Caco-2 (cell line): ENCODE results near the gene FAM53A. TPM values are rescaled to one million over a fixed set of nuclear protein-coding genes. Genes with fewer than 3 reads are reported as not detected.
A peak's percentile ranks its signal among the peaks of the same experiment; 100 is the strongest.

Experiments
- BruUV-seq: library from RNA; stranded (reverse); fragments of 400-500 nt; replicated peaks from 2 replicates; lab custom pipeline; 2021; lab: Mats Ljungman, UMichigan
- CTCF ChIA-PET: fragments of 300-600 bp; sonication (Branson Sonifier 250); formaldehyde crosslinking; loops from one replicate; lab custom pipeline; 2022; ENCODE audit warnings: antibody characterized with exemption; lab: Charles Lee
- POLR2A ChIA-PET: fragments of 300-600 bp; sonication (Branson Sonifier 250); formaldehyde crosslinking; loops from one replicate; lab custom pipeline; 2022; ENCODE audit warnings: antibody characterized with exemption; lab: Charles Lee
- DNase-seq, 2 experiments: peaks; one replicate each; pipeline versions ENCODE4 v3.0.0 to v3.0.0-alpha.2; 2020 to 2022
- H3K27me3 ChIP-seq: replicated peaks from 2 replicates; pipeline ENCODE4 v1.6.0; 2011; ENCODE audit warnings: low read length; ENCODE audit not compliant: control insufficient read depth, insufficient read depth
- H3K36me3 ChIP-seq: 2 replicates; pipeline ENCODE4 v1.5.1; 2011; ENCODE audit warnings: low read length; ENCODE audit not compliant: control insufficient read depth, insufficient read depth
- H3K4me1 ChIP-seq: fragments of 250-450 bp; sonication (Bioruptor Pico); 2 replicates; pipeline ENCODE4 v1.5.1; 2020; ENCODE audit warnings: mild to moderate bottlenecking
- H3K4me3 ChIP-seq: 2 replicates; pipeline ENCODE4 v1.5.1; 2011; ENCODE audit warnings: low read depth, mild to moderate bottlenecking, control low read depth, low read length
- H3K9me3 ChIP-seq: fragments of 250-450 bp; sonication (Bioruptor Pico); 2 replicates; pipeline ENCODE4 v1.5.1; 2020; ENCODE audit warnings: mild to moderate bottlenecking, moderate library complexity
- H3K27ac Mint-ChIP-seq: one replicate; pipeline ENCODE4 v1.8.0; 2022; ENCODE audit warnings: mixed read lengths; ENCODE audit not compliant: unreplicated experiment
- H3K27me3 Mint-ChIP-seq: one replicate; pipeline ENCODE4 v1.8.0; 2022; ENCODE audit warnings: mixed read lengths; ENCODE audit not compliant: insufficient read depth, unreplicated experiment
- H3K36me3 Mint-ChIP-seq: one replicate; pipeline ENCODE4 v1.8.0; 2022; ENCODE audit warnings: mild to moderate bottlenecking, mixed read lengths; ENCODE audit not compliant: insufficient read depth, unreplicated experiment
- H3K4me1 Mint-ChIP-seq: one replicate; pipeline ENCODE4 v1.8.0; 2022; ENCODE audit warnings: low read depth, mixed read lengths; ENCODE audit not compliant: unreplicated experiment
- H3K4me3 Mint-ChIP-seq: one replicate; pipeline ENCODE4 v1.8.0; 2022; ENCODE audit warnings: mild to moderate bottlenecking, moderate library complexity, mixed read lengths; ENCODE audit not compliant: unreplicated experiment
- H3K9me3 Mint-ChIP-seq: one replicate; pipeline ENCODE4 v1.8.0; 2022; ENCODE audit warnings: mixed read lengths; ENCODE audit not compliant: unreplicated experiment
- CTCF ChIP-seq, 2 experiments: fragments of 200-600 bp in 1 of 2; IDR thresholded peaks; 1 replicate in 1 of 2; 2 replicates in 1 of 2; pipeline versions ENCODE4 v1.5.1 to v1.8.0; 2011 to 2022; ENCODE audit warnings: antibody characterized with exemption in 1 of 2, control low read depth in 1 of 2, inconsistent platforms in 1 of 2, low read depth in 1 of 2, low read length in 1 of 2, mild to moderate bottlenecking in 1 of 2, moderate library complexity in 1 of 2; ENCODE audit not compliant: insufficient read depth in 1 of 2, severe bottlenecking in 1 of 2, unreplicated experiment in 1 of 2
- intact Hi-C: fragments of 100-400 bp; cut with micrococcal nuclease; formaldehyde crosslinking; loops from one replicate; pipeline ENCODE4 v1.10.0; 2022; ENCODE audit not compliant: unreplicated experiment
- total RNA-seq: library from RNA; stranded (reverse); gene quantifications from 2 replicates; pipeline ENCODE4 v1.2.3, GENCODE V29; 2022

Gene FAM53A
- total RNA-seq, 1 experiment from 2014 or later = 4.1 TPM

GRCh38 chr4:1711571-1712215 lies 27.6 kb upstream of the FAM53A start:
- H3K4me3 Mint-ChIP-seq = peak overlapping the region; percentile 99
- peaks cover 77% of the 10 kb centered on the region for H3K36me3 Mint-ChIP-seq
- peak overlapping the region; percentile 94 for H3K27ac Mint-ChIP-seq
- H3K4me3 ChIP-seq = peak overlapping the region; percentile 68
- ChIA-PET CTCF (interaction anchor here (1.0 to 1.8 kb wide), 3 partner anchors 10 to 19 kb away, joined by 5 to 13 read pairs (median 7); partner anchors contain the start of genes TACC3 and TMEM129), POLR2A (interaction anchor here (0.9 to 2.0 kb wide), 5 partner anchors 9 to 366 kb away, joined by 3 to 42 read pairs (median 6); partner anchors contain the start of genes NSD2, TACC3, TMEM129 and UVSSA)
- H3K27me3 ChIP-seq = no peaks in the 10 kb centered on the region
- no peaks in the 10 kb centered on the region; the same call in 1 of the 2 replicates for H3K36me3 ChIP-seq
- intact Hi-C loops = loop anchor here (2.0 to 5.0 kb wide), 2 partner anchors 15 to 551 kb away; partner anchors contain the start of gene MXD4
- H3K9me3 Mint-ChIP-seq = no peaks in the 10 kb centered on the region
- peak in 1 of 2 experiments; percentile 46 for DNase-seq
- no peak for TF ChIP-seq CTCF (IDR thresholded peaks at IDR 0.05; ENCODE audit: insufficient read depth in 1 of 2, low read depth in 1 of 2, low read length in 1 of 2, severe bottlenecking in 1 of 2, unreplicated experiment in 1 of 2)
- no peaks in the 10 kb centered on the region for H3K27me3 Mint-ChIP-seq
- peaks cover 29% of the 10 kb centered on the region for H3K4me1 ChIP-seq
- peaks cover 29% of the 10 kb centered on the region for H3K4me1 Mint-ChIP-seq
- no peaks in the 10 kb centered on the region for H3K9me3 ChIP-seq
- BruUV-seq = no TSS peak

- no TSS peak for BruUV-seq
- intact Hi-C loops = loop anchor here (5.0 kb wide), 1 partner anchor 551 kb away; the partner anchor contains the start of gene MXD4
- Histone ChIP-seq H3K9me3 (no peaks in the 10 kb centered on the region), H3K4me3 (peak overlapping the region; percentile 68), H3K4me1 (peaks cover 29% of the 10 kb centered on the region), H3K27me3 (no peaks in the 10 kb centered on the region), H3K36me3 (peaks cover 3% of the 10 kb centered on the region)
- Mint-ChIP-seq H3K9me3 (no peaks in the 10 kb centered on the region), H3K4me1 (peaks cover 29% of the 10 kb centered on the region), H3K4me3 (peak overlapping the region; percentile 99), H3K27ac (peak overlapping the region; percentile 94), H3K36me3 (peaks cover 77% of the 10 kb centered on the region), H3K27me3 (no peaks in the 10 kb centered on the region)
- POLR2A ChIA-PET = interaction anchor here (2.0 kb wide), 1 partner anchor 10 kb away, joined by 42 read pairs; the partner anchor contains the start of genes TACC3 and TMEM129
- no peak for TF ChIP-seq CTCF (IDR thresholded peaks at IDR 0.05; ENCODE audit: insufficient read depth in 1 of 2, low read depth in 1 of 2, low read length in 1 of 2, severe bottlenecking in 1 of 2, unreplicated experiment in 1 of 2)
- DNase-seq = no peak
- CTCF ChIA-PET = interaction anchor here (1.8 kb wide), 1 partner anchor 18 kb away, joined by 13 read pairs; no protein-coding TSS in a partner anchor
Measured at GRCh38 chr4:1711055-1711570, 27.0 kb upstream of the FAM53A start.

GRCh38 chr4:1708581-1708980 lies 24.5 kb upstream of the FAM53A start:
- DNase-seq = peak; percentile 40 to 49
- BruUV-seq = no TSS peak
- no peaks in the 10 kb centered on the region for H3K27me3 ChIP-seq
- no peaks in the 10 kb centered on the region for H3K9me3 ChIP-seq
- Mint-ChIP-seq H3K27ac (peak overlapping the region; percentile 94), H3K36me3 (peaks cover 90% of the 10 kb centered on the region), H3K4me1 (peaks cover 29% of the 10 kb centered on the region), H3K9me3 (no peaks in the 10 kb centered on the region), H3K27me3 (no peaks in the 10 kb centered on the region), H3K4me3 (peak overlapping the region; percentile 99)
- peaks cover 29% of the 10 kb centered on the region for H3K4me1 ChIP-seq
- H3K4me3 ChIP-seq = no peak overlapping the region
- H3K36me3 ChIP-seq = peaks cover 3% of the 10 kb centered on the region
- POLR2A ChIA-PET = interaction anchor here (1.0 to 1.6 kb wide), 3 partner anchors 12 to 17 kb away, joined by 6 to 13 read pairs (median 9); partner anchors contain the start of genes TACC3 and TMEM129
- CTCF ChIA-PET = interaction anchor here (0.9 to 2.2 kb wide), 4 partner anchors 13 to 21 kb away, joined by 3 to 27 read pairs (median 4); partner anchors contain the start of genes TACC3 and TMEM129
- intact Hi-C loops = no loop called here
- no peak for TF ChIP-seq CTCF (IDR thresholded peaks at IDR 0.05; ENCODE audit: insufficient read depth in 1 of 2, low read depth in 1 of 2, low read length in 1 of 2, severe bottlenecking in 1 of 2, unreplicated experiment in 1 of 2)
